Heart right ventricle (tissue), 16 donors: ENCODE data around the gene NFATC1. TPM values are rescaled to one million over a fixed set of nuclear protein-coding genes. Genes with fewer than 3 reads are reported as not detected.
A peak's percentile ranks its signal among the peaks of the same experiment; 100 is the strongest.

Source experiments
- ATAC-seq, 8 donors: fragments of 200-7000 bp; cut with Tn5 transposase; one replicate each; pipeline ENCODE4 v1.9.1; 2020; ENCODE audit warnings: mild to moderate bottlenecking in 8 of 8, moderate library complexity in 8 of 8, moderate number of reproducible peaks in 1 of 8
- DNase-seq, 2 donors: peaks; one replicate each; pipeline ENCODE4 v3.0.0-alpha.2; 2020
- H3K27ac ChIP-seq, 10 donors: fragments of 200-600 bp; sonication (generic) in 2 of 10; one replicate each; pipeline versions ENCODE4 v1.5.0 to v1.8.0; 2020 to 2022; ENCODE audit warnings: mild to moderate bottlenecking in 3 of 10
- H3K27me3 ChIP-seq, 7 donors: fragments of 200-600 bp; one replicate each; pipeline ENCODE4 v1.8.0; 2021 to 2022; ENCODE audit warnings: mild to moderate bottlenecking in 2 of 7
- H3K36me3 ChIP-seq, 9 donors: fragments of 200-600 bp; sonication (generic) in 1 of 9; one replicate each; pipeline versions ENCODE4 v1.5.0 to v1.8.0; 2020 to 2022; ENCODE audit warnings: mild to moderate bottlenecking in 2 of 9
- H3K4me1 ChIP-seq, 9 donors: fragments of 200-600 bp; sonication (generic) in 1 of 9; one replicate each; pipeline versions ENCODE4 v1.5.0 to v1.8.0; 2020 to 2022; ENCODE audit warnings: mild to moderate bottlenecking in 4 of 9
- H3K4me3 ChIP-seq, 10 donors: fragments of 200-600 bp; sonication (generic) in 2 of 10; one replicate each; pipeline versions ENCODE4 v1.5.0 to v1.8.0; 2020 to 2022; ENCODE audit warnings: mild to moderate bottlenecking in 7 of 10, moderate library complexity in 2 of 10
- H3K9me3 ChIP-seq, 11 donors: fragments of 200-600 bp in 10 of 11; sonication (generic) in 2 of 11; one replicate each; pipeline versions ENCODE4 v1.5.0 to v1.8.0; 2013 to 2022; ENCODE audit warnings: mild to moderate bottlenecking in 2 of 11, control low read depth in 1 of 11, moderate library complexity in 1 of 11
- CTCF ChIP-seq, 9 donors: fragments of 200-600 bp; sonication (generic) in 2 of 9; IDR thresholded peaks; one replicate each; pipeline versions ENCODE4 v1.5.0 to v1.8.0; 2021 to 2022; ENCODE audit warnings: antibody characterized with exemption in 9 of 9, mild to moderate bottlenecking in 5 of 9, moderate library complexity in 1 of 9
- WGBS, 2 donors: extraction: QIAGEN DNeasy Blood & Tissue Kit; methylation state at CpG; one replicate each; pipeline ENCODE4 v1.1.7; 2013; ENCODE audit warnings: inconsistent platforms in 1 of 2; 5-methylcytosine and 5-hydroxymethylcytosine counted together
- intact Hi-C, 10 donors: fragments of 100-400 bp; cut with DNase I; formaldehyde crosslinking; loops; one replicate each; pipeline versions ENCODE4 v1.11.1 to v1.14.2; 2022
- polyA plus RNA-seq, 2 donors: library from polyadenylated mRNA; stranded (reverse); fragments of 200-250 nt; gene quantifications; one replicate each; pipeline ENCODE4 v1.2.3, GENCODE V29; 2013
- total RNA-seq, 10 donors: library from RNA; stranded (reverse); fragmentation: NEBNext Ultra II Directional in 3 of 10; extraction: Animal tissue kit (Norgen Biotek cat#: 25700) in 3 of 10; gene quantifications; one replicate each; pipeline versions ENCODE4 v1.2.1 to v1.2.4, GENCODE V29; 2021 to 2023
- donor health status: Arrhythmogenic right ventricular cardiomyopathy.
- donor health status: ischemic (EF 13 %, LVEDD 7.1; RV severe dilation, severe dysfunction).
- donor health status: healthy with polysubstance abuse.
- donor health status: DM: no; HTN: yes; CAD: no.
- donor health status: DM: no; HTN: no; CAD: no.
- donor health status: ischemic (EF 25% LVEDD 6.9; RV normal size, moderate dysfunction).
- donor health status: ischemic (EF 25% LVEDD 5.7; RV mildly dilated, moderate dysfunction).
- donor health status: healthy.
- donor health status: DM: yes; HTN: yes; CAD: no.
- donor health status: Ischemic cardiomyopathy.
- donor health status: ischemic (EF 35%, LVEDD 5.7; RV mildly dilated, moderate dysfunction).
- donor health status: nonischemic (EF 11% LVEDD 7.7; RV severe dilation, severe dysfunction).
- donor health status: DM: yes; HTN: yes; CAD: no.
- donor health status: PGD.
- donor health status: ischemic (EF 29% LVEDD 5.4; RV normal size, mild dysfunction).
- donor health status: nonischemic (EF 23%, LVEDD 6.1; RV moderate dilation, normal function).

Gene NFATC1
- total and polyA plus RNA-seq, 12 donors, result 6.3 to 23.8 (median 18.6) TPM

- Histone ChIP-seq H3K36me3 (no peaks in the 10 kb centered on the region), H3K27me3 (no peaks in the 10 kb centered on the region), H3K27ac (peak overlapping the region in 9 of 10 donors; percentile 38 to 85 (median 57)), H3K9me3 (peaks cover 0 to 10% (median 2%) of the 10 kb centered on the region in 11 donors), H3K4me1 (peaks cover 7 to 42% (median 20%) of the 10 kb centered on the region in 9 donors), H3K4me3 (peak overlapping the region in 2 of 10 donors; percentile 21 to 29)
- no peak for TF ChIP-seq CTCF (IDR thresholded peaks at IDR 0.05)
- DNase-seq (peak; percentile 57 to 62), ATAC-seq (peak; percentile 83 to 92 (median 90))
- intact Hi-C loops, result no loop called here
- 24 to 26% methylated on average over 28 of the region's 28 CpGs for WGBS, 2 donors
These were observed 171.9 kb downstream of the NFATC1 start for GRCh38 chr18:79567481-79568147.

- H3K27ac ChIP-seq, result peak overlapping the region in 1 of 10 donors; percentile 50
- no peak for ATAC-seq
- DNase-seq, result no peak
- intact Hi-C loops, result no loop called here
- H3K27me3 ChIP-seq, result no peaks in the 10 kb centered on the region
- H3K4me1 ChIP-seq, result peaks cover 7 to 42% (median 20%) of the 10 kb centered on the region in 9 donors
- no peaks in the 10 kb centered on the region for H3K36me3 ChIP-seq
- no peak overlapping the region for H3K4me3 ChIP-seq
- 87 to 88% methylated on average over 13 of the region's 13 CpGs for WGBS, 2 donors
- peaks cover 0 to 20% (median 12%) of the 10 kb centered on the region in 11 donors for H3K9me3 ChIP-seq
- no peak for TF ChIP-seq CTCF (IDR thresholded peaks at IDR 0.05)
These were observed 172.9 kb downstream of the NFATC1 start for GRCh38 chr18:79568543-79569205.

- Histone ChIP-seq H3K4me1 (peaks cover 7 to 47% (median 17%) of the 10 kb centered on the region in 9 donors), H3K27ac (no peak overlapping the region), H3K4me3 (no peak overlapping the region), H3K9me3 (peaks cover 0 to 27% (median 17%) of the 10 kb centered on the region in 11 donors), H3K27me3 (no peaks in the 10 kb centered on the region), H3K36me3 (no peaks in the 10 kb centered on the region)
- intact Hi-C loops, result no loop called here
- DNase-seq, result no peak
- WGBS, 2 donors, result 95 to 98% methylated on average over 18 of the region's 18 CpGs
- ATAC-seq, result no peak
- no peak for TF ChIP-seq CTCF (IDR thresholded peaks at IDR 0.05)
These were observed 174.0 kb downstream of the NFATC1 start for GRCh38 chr18:79569720-79570119.

GRCh38 chr18:79570266-79571201, 174.8 kb downstream of the NFATC1 start:
- ATAC-seq (no peak), DNase-seq (no peak)
- peaks cover 7 to 47% (median 15%) of the 10 kb centered on the region in 9 donors for H3K4me1 ChIP-seq
- intact Hi-C loops, result no loop called here
- no peak overlapping the region for H3K4me3 ChIP-seq
- H3K36me3 ChIP-seq, result no peaks in the 10 kb centered on the region
- peaks cover 0 to 27% (median 17%) of the 10 kb centered on the region in 11 donors for H3K9me3 ChIP-seq
- H3K27ac ChIP-seq, result no peak overlapping the region
- TF ChIP-seq CTCF (IDR thresholded peaks at IDR 0.05), result no peak
- WGBS, 2 donors, result 78 to 84% methylated on average over 26 of the region's 26 CpGs
- H3K27me3 ChIP-seq, result no peaks in the 10 kb centered on the region
